GM10266 (cell line): ENCODE measurements around the gene MYPOP.

Source experiments
- DNase-seq: peaks from one replicate; pipeline ENCODE4 v3.0.0; 2012; ENCODE audit errors: extremely low spot score
- CTCF ChIP-seq: IDR thresholded peaks from 2 replicates; pipeline ENCODE4 v1.5.1; 2012; ENCODE audit warnings: mild to moderate bottlenecking, low read depth; ENCODE audit not compliant: control insufficient read depth, insufficient read depth; ENCODE audit errors: missing control alignments

The MYPOP gene

GRCh38 chr19:45882652-45883585 lies 19.5 kb downstream of the MYPOP start:
- peak; percentile 92 for DNase-seq
- peak; percentile 100 for TF ChIP-seq CTCF

GRCh38 chr19:45881909-45882528 lies 20.4 kb downstream of the MYPOP start:
- no peak for DNase-seq
- no peak for TF ChIP-seq CTCF

GRCh38 chr19:45881082-45881908 lies 21.1 kb downstream of the MYPOP start:
- no peak for DNase-seq
- TF ChIP-seq CTCF, result no peak

- no peak for TF ChIP-seq CTCF
- no peak for DNase-seq
These were observed 22.4 kb downstream of the MYPOP start for GRCh38 chr19:45879971-45880370.

- no peak for DNase-seq
- TF ChIP-seq CTCF, result no peak
These were observed 23.4 kb downstream of the MYPOP start for GRCh38 chr19:45879055-45879454.

- no peak for TF ChIP-seq CTCF
- no peak for DNase-seq
These were observed 24.2 kb downstream of the MYPOP start for GRCh38 chr19:45878043-45878794.
